GM18508 (cell line): Measurements from ENCODE around the gene VKORC1L1.
A peak's percentile ranks its signal among the peaks of the same experiment; 100 is the strongest.
"Not testable (repeated sequence)": the region's sequence is repeated elsewhere in the genome, so short reads cannot be mapped to it uniquely, and the experiment has no call there.

Experiments
- ATAC-seq: cut with Tn5 transposase; IDR thresholded peaks from one replicate; pipeline ENCODE4 v1.9.1; 2021; ENCODE audit warnings: moderate number of reproducible peaks; ENCODE audit not compliant: insufficient read depth, unreplicated experiment

VKORC1L1 gene

DNA sequence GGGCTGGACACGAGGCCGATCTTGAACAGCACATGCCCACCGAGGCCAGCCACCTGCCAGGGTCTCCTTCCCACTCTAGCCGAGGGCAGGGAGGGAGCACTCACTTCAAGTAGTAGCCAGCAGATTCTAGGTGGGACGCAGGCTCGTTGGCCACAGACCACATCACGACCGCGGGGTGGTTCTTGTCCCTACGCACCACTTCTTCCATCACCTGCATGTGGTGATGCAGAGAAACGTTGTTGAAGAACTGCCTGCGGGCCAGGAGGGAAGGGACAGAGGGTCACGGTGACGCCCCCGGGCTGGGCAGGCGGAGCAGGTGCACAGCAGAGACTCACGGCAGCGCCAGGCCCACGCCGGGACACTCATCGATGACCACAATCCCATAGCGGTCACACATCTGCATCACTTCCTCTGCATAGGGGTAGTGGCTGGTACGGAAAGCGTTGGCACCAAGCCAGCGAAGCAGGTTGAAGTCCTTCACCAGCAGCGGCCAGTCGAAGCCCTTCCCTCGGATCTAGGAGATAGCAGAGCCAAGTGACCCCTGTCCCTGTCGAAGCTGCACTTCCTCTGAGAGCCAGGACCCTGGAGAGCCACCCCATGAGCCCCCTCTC is 101.4 kb downstream of the VKORC1L1 start:
- ATAC-seq, result no peak

DNA sequence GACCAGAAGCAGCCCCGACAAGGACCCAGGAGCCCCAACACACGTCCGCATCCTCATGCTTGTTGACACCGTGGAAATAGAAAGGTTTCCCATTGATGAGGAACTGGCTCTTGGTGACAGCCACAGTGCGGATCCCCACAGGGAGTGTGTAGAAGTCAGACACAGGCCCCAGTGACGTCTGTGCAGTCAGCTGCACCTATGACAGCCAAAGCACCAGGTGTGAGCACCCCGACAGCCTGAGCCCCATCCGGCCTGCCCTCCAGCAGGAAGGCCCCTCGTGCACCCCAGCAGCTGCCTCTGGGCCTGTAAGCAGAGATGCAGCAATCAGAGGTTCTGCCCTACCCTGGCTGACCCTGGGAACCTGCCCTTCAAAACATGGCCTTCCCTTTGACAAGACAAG is 102.0 kb downstream of the VKORC1L1 start:
- no peak for ATAC-seq

DNA sequence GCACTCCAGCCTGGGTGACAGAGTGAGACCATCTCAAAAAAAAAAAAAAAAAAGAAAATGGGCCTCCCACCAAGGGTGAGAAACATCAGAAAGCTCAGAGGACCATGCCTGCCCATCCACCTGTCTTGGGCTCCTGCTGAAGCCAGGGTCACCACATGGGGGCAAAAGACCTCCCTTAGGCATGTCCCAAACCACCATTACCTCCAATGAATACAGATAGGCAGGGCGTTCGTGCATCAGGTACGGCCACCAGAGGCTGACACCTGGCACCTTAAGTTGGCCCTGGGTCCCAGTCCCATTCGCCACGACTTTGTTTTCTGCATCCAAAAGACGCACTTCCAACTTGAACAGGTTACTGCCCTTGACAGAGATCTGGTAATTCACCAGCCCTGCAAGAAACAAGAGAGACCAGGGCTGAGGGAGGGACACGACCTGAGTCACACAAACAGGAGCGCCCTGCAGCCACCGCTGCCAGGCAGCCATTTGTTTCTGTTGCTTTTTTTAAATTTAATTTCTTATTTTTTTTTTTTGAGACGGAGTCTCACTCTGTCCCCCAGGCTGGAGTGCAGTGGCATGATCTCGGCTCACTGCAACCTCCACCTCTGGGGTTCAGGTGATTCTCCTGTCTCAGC is 103.1 kb downstream of the VKORC1L1 start:
- ATAC-seq, result no peak

DNA sequence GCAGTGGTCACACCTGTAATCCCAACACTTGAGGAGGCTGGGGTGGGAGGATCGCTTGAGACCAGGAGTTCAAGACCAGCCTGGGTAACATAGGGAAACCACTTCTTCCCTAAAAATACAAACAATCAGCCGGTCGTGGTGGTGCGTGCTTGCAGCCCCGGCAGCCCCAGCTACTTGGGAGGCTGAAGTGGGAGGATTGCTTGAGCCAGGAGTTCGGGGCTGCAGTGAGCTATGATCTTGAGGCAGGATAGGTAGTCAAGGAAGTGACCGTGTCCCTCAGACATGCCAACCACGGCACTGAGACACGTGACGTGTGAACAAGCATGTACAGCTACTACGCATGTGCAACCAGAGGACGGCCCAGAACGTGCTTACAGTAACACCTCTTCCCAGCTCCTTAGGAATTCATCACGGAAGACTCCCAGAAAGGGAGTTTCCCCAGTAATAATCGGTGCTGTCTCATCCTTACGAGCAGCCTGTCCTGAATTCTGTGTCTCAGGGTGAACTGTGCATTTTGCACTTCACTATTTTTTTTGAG is 103.9 kb downstream of the VKORC1L1 start:
- no peak for ATAC-seq

DNA sequence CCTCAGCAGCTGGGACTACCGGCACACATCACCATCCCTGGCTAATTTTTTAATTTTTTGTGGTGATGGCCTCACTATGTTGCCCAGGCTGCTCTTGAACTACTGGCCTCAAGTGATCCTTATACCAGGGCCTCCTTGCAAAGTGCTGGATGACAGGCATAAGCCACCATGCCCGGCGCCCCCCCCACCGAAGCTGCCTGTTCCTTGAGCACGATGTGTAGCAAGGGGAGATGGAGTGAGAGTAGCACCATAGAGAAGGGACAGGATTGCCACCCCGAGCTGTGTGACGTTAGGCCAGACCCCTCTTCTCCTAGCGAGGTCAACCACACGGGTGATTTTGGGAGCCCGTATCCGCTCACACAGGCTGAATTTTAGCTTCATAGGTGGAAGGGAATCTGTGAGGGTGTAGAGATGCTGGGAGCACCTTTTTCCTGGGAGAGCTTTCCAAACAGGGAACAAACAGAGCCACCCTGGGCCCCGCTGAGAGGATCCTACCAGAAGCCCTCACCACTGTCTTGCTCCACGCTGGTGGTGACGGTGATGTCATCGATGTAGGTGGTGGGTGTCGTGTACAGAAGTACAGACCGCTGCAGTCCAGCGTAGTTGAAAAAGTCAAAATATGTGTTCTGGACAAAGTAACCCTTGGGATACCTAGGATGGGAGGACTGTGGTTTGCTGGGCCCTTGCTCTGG is 106.2 kb downstream of the VKORC1L1 start:
- ATAC-seq, result no peak

DNA sequence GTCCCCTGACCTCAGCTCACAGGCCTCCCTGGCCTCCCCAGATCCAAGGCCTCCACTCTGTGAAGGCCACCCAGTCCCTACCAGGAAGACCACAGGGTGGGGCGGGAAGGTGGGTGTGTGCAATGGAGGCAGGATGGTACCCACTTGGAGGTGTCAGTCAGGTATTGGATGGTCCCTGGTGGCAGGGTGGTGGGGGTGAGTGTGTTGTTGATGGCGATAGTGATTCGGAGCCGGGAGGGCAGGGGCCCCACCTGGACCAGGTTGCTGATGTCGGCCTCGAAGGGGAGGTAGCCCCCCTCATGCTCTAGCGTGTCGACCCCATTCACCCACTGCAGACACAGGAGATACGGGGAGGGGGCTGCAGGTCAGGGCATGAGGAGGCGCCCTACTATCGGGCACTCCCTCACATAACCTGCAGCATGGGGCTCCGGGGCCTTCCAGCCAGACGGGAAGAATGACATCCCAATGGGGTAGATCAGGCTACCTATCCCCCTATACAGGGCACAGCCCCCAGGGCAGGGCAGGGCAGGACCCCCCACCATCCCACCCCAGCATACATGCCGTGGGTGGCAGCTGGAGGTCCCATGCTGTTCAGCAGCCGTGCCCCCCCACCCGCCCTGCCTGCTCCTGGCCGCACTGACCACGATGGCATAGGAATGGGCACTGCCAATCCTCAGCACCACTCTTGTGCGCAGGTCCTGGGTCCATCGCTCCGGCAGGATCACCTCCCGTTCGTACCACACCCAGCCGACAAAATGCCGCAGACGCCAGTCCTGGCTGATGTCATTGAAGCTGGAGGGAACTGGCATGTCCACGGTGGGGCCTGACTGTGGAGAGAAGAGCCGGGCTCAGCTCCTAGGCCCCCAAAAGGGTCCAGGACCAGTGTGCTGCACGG is 107.0 kb downstream of the VKORC1L1 start:
- ATAC-seq, result no peak

DNA sequence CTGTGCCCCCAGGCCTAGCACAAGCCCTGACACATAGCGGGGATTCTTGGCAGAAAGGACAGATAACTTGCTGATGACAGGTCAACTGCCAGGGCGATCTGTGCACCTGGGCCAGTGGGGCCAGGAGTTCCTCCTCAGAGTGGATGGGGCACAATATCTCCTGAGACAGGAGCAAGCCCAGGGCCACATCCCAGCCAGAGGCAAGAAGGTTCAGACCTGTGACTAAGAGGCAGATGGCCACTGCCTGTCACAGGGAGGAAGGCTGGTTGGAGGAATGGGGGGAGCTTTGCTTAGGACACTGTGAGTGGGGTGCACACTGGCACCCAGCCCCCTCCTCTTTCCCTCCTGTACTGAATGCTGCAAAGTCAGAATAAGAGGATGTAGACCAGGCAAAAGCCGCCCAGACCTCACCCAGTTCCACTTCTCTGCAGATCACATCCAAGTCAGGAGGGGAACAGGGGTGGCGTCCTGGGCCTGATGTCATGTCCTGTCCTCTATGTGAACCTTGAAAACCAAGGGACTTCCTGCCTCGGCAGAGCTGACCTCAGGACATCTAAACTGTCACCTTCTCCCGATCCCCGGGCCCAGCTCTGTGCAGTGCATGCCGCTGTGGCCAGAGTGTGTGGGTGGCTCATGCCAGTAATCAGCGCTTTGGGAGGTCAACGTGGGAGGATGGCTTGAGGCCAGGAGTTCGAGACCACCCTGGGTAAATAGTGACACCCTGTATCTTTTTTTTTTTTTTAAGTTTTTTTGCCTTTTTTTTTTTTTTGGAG is 107.8 kb downstream of the VKORC1L1 start:
- peak; percentile 87 for ATAC-seq

DNA sequence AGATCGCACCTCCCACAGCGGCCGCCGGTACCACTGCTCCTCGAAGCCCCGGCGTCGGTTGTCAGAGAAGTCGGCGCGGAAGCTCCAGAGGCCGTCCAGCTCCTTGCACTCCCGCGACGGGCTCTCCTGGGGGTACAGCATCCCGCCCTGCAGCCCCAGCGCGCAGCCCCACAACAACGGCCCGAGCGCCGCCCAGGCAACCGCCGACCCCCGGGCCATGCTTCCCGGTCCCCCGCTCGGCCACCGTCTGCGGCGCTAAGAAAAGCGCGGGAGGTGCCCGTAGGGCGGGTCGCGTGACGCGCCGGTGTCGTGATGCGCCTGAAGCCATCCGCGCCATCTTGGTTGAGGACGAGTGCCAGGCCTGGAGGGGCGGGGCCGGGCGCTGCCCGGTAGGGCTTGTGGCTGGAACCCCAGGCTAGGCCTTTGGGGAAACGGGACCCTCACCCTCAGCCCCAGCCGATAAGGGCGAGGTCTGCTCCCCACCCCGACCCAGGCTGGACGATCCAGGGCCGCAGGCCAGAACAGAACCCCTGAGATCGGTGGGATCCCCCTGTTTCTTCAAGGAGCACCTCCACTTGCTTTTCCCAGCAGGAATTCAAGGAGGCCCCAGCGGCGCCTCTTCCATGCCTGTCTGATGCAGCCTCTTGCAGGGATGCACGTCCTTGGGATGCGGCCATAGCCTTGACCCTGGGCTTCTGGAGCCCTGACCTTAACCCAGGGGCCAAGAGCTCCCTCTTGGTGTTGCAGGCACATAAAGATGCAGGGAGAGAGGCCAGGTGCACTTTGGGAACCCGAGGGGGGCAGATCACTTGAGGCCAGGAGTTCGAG is 109.3 kb downstream of the VKORC1L1 start, which contains the start of gene GUSB:
TSS of gene GUSB (minus strand) at position 249 of the 828 bp plus-strand sequence. CDS start at position 219, 30 bp downstream.
- ATAC-seq, result peak; percentile 40

DNA sequence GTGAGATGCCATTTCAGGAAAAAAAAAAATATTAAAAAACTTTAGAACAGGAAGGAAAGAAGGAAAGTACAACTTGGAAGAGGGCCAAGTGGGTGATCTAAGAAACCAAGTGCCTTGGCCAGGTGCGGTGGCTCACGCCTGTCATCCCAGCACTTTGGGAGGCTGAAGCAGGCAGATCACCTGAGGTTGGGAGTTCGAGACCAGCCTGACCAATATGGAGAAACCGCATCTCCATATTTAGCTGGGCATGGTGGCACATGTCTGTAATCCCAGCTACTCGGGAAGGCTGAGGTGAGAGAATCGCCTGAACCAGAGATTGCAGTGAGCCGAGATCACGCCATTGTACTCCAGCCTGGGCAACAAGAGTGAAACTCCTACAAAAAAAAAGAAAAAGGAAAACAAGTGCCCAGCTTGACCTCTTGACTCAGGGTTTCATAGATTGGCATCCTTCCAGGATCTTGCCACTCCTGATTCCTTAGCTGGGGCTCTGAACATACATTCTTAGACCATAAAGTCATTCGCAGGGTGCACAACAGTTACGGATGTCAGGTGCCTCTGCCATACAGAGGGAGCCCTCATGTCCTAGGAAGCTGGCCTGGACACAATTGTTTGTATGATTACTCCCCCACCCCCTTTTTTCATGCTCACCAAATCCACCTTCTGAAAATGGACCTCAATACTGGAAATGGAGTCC is 111.2 kb downstream of the VKORC1L1 start:
- ATAC-seq, result no peak

DNA sequence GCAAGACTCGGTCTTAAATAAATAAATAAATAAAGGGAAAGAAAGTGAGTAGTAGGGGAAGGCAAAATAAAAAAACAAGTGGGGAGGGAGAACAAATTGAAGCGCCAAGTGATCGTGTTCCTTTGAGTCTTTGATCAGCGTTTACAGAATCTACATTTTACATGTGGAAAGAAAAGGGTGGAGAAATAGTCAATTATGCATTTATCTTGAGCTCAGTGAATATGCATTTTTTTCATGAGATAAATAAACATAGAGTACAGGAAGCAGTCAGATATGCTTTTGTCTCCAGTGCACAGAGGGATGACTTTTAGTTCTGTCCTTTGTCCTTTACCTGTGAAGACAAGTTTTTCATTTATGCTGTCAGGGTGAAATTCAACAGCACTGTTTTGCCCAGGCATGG is 115.2 kb downstream of the VKORC1L1 start:
- no peak for ATAC-seq

DNA sequence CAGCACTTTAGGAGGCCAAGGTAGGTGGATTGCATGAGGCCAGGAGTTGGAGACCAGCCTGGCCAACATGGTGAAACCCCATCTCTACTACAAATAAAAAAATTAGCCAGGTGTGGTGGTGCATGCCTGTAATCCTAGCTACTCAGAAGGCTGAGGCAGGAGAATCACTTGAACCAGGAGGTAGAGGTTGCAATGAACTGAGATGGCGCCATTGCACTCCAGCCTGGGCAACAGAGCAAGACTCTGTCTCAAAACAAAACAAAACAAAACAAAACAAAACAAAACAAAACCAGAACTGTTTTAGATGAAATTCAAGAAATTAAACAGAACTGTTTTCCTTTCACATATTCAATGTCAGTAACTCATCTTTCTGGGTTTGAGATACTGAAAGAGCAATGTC is 115.6 kb downstream of the VKORC1L1 start:
- ATAC-seq, result not testable (repeated sequence)

DNA sequence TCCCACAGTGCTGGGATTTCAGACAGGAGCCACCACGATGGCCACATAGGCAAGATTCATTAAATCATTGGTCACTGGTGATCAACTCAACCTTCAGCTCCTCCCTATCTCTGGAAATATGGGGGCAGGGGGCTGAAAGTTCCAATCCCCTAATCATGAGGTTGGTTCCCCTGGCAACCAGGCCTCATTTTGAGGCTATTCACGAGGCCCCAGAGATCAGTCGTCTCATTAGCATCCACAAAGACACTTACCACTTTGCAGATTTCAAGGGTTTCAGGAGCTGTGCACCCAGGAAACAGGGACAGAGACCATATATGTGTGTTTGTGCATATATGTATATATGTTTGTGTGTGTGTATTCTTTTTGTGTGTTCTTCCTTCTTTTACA is 116.8 kb downstream of the VKORC1L1 start:
- no peak for ATAC-seq

DNA sequence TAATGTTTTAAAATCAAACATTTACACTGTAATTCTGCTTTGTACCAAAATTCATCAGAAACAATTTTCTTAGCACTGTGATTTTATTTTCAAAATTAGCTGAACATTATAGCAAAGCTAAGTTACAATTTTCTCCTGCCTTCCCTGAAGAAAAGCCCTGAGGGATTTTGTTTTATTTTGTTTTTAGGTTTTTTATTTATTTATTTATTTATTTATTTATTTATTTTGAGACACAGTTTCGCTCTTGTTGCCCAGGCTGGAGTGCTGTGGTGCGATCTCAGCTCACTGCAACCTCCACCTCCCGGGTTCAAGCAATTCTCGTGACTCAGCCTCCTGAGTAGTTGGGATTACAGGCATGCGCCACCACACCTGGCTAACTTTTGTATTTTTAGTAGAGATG is 119.0 kb downstream of the VKORC1L1 start:
- not testable (repeated sequence) for ATAC-seq

DNA sequence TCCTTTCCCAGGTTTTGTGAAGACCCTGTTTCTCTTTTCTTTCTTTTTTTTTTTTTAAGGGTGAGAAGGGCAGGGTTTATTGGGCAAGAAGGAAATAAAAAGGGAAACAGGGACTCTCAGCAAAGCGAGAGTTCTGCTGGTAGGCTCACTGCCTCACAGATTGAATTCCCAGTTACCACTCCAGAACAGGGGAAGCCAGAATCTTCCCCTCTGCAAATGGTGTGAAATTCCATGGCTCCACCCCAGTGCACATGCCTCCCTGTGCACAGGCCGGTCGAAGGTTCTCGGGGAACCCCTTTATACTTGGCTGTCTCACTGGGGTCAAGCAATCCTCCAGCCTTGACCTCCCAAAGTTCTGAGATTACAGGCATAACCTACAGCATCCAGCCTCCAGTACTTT is 119.7 kb downstream of the VKORC1L1 start:
- no peak for ATAC-seq

DNA sequence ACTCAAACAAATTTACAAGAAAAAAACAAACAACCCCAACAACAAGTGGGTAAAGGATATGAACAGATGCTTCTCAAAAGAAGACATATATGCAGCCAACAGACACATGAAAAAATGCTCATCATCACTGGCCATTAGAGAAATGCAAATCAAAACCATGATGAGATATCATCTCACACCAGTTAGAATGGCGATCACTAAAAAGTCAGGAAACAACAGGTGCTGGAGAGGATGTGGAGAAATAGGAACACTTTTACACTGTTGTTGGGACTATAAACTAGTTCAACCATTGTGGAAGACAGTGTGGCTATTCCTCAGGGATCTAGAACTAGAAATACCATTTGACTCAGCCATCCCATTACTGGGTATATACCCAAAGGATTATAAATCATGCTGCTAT is 122.1 kb downstream of the VKORC1L1 start:
- ATAC-seq, result not testable (repeated sequence)

DNA sequence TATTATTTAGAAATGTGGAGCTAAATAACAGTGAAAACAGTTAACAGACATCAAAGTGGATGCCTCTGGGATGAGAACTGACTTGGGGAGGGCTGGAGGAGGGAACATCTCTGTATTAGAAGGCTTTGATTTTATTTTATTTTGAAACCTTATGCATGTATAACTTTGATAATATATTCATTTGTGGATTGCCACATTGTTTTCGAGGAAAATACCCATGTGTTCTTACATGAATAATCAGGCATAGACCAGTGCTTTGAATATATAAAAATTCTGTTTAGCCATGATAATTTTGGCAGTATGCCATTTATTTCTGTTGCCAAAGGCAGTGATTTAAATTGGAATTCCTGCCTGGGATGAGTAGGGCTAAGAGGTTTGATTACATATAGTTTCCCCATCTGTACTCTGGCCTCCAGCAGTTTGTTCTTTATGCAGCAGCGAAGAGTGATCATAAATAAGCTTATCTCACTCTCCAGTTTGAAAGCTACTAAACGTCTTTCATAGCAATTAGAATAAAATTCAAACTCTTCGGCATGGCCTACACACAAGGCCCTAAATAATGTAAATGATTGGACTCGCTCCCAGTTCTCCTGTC is 128.0 kb downstream of the VKORC1L1 start:
- not testable (repeated sequence) for ATAC-seq

DNA sequence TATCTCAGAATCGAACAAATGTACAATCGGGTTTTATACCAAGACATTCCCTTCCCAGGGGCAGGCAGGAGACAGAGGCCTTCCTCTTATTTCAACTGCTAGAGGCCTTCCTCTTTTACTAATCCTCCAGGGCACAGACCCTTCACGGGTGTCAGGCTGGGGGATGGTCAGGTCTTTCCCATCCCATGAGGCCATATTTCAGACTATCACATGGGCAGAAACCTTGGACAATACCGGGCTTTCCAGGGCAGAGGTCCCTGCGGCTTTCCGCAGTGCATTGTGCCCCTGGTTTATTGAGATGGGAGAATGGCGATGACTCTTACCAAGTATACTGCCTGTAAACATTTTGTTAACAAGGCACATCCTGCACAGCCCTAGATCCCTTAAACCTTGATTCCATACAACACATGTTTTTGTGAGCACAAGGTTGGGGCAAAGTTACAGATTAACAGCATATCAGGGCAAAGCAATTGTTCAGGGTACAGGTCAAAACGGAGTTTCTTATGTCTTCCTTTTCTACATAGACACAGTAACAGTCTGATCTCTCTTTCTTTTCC is 132.3 kb downstream of the VKORC1L1 start:
- ATAC-seq, result not testable (repeated sequence)
